Esophagus muscularis mucosa (tissue), 4 donors: Measurements from ENCODE around the gene EYA2.

Experiments used
- EP300 ChIP-seq: sonication (generic); formaldehyde crosslinking; IDR thresholded peaks from one replicate; pipeline ENCODE4 v1.6.1; 2017; ENCODE audit warnings: antibody characterized with exemption
- POLR2A ChIP-seq: fragments of 450-650 bp; IDR thresholded peaks from one replicate; pipeline ENCODE4 v1.6.1; 2017; ENCODE audit warnings: antibody characterized with exemption, moderate library complexity, mild to moderate bottlenecking, low read depth
- POLR2AphosphoS5 ChIP-seq, 2 donors: sonication (generic); formaldehyde crosslinking; IDR thresholded peaks; one replicate each; pipeline ENCODE4 v1.6.1; 2017; ENCODE audit warnings: antibody characterized with exemption in 2 of 2
- TF ChIP-seq, protein P1 (sequence below), 3 experiments: fragments of 200-600 bp in 2 of 3; fragments of 450-650 bp in 1 of 3; sonication (generic) in 2 of 3; IDR thresholded peaks; one replicate each; pipeline ENCODE4 v1.5.1; 2017 to 2019; ENCODE audit warnings: antibody characterized with exemption in 3 of 3, mild to moderate bottlenecking in 2 of 3, moderate library complexity in 1 of 3

- TF ChIP-seq, protein P1, sequence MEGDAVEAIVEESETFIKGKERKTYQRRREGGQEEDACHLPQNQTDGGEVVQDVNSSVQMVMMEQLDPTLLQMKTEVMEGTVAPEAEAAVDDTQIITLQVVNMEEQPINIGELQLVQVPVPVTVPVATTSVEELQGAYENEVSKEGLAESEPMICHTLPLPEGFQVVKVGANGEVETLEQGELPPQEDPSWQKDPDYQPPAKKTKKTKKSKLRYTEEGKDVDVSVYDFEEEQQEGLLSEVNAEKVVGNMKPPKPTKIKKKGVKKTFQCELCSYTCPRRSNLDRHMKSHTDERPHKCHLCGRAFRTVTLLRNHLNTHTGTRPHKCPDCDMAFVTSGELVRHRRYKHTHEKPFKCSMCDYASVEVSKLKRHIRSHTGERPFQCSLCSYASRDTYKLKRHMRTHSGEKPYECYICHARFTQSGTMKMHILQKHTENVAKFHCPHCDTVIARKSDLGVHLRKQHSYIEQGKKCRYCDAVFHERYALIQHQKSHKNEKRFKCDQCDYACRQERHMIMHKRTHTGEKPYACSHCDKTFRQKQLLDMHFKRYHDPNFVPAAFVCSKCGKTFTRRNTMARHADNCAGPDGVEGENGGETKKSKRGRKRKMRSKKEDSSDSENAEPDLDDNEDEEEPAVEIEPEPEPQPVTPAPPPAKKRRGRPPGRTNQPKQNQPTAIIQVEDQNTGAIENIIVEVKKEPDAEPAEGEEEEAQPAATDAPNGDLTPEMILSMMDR (IDR thresholded peaks at IDR 0.05), result no peak
- TF ChIP-seq POLR2A (no peak), POLR2AphosphoS5 (IDR thresholded peaks at IDR 0.05) (no peak), EP300 (no peak)
Observed at GRCh38 chr20:46985671-46986070, 91.0 kb downstream of the EYA2 start.
